Neuronal stem cell (in vitro differentiated cells): ENCODE measurements around the gene TSSC4.

Experiments used
- DNase-seq: peaks from one replicate; pipeline ENCODE4 v3.0.0-alpha.2; 2013; ENCODE audit warnings: low spot score
- H2AFZ ChIP-seq: one replicate; pipeline ENCODE4 v1.6.1; 2013; ENCODE audit warnings: mild to moderate bottlenecking, low read length, inconsistent platforms
- H2AK5ac ChIP-seq: 2 replicates; pipeline ENCODE4 v1.6.1; 2013; ENCODE audit warnings: low read depth, mild to moderate bottlenecking, inconsistent platforms, low read length, moderate library complexity, mixed read lengths
- H2BK120ac ChIP-seq: 2 replicates; pipeline ENCODE4 v1.6.1; 2013; ENCODE audit warnings: low read depth, mild to moderate bottlenecking, inconsistent platforms, low read length, moderate library complexity, mixed read lengths
- H2BK12ac ChIP-seq: one replicate; pipeline ENCODE4 v1.6.1; 2013; ENCODE audit warnings: low read length, inconsistent platforms
- H2BK15ac ChIP-seq: 2 replicates; pipeline ENCODE4 v1.6.1; 2013; ENCODE audit warnings: mild to moderate bottlenecking, low read length, inconsistent platforms, mixed read lengths
- H2BK5ac ChIP-seq: one replicate; pipeline ENCODE4 v1.6.1; 2013; ENCODE audit warnings: inconsistent platforms, mild to moderate bottlenecking, low read length, moderate library complexity
- H3K14ac ChIP-seq: one replicate; pipeline ENCODE4 v1.6.1; 2013; ENCODE audit warnings: low read length, inconsistent platforms
- H3K18ac ChIP-seq: 2 replicates; pipeline ENCODE4 v1.6.1; 2013; ENCODE audit warnings: low read length, inconsistent platforms
- H3K23ac ChIP-seq: 2 replicates; pipeline ENCODE4 v1.6.1; 2013; ENCODE audit warnings: low read depth, mild to moderate bottlenecking, mixed read lengths, low read length, inconsistent platforms; ENCODE audit not compliant: poor library complexity
- H3K27ac ChIP-seq: replicated peaks from 3 replicates; pipeline ENCODE4 v1.5.1; 2013; ENCODE audit warnings: low read length, inconsistent platforms
- H3K27me3 ChIP-seq, 3 experiments: 2 replicates each; pipeline ENCODE4 v1.6.1; 2013; ENCODE audit warnings: low read length in 3 of 3, mild to moderate bottlenecking in 2 of 3, inconsistent platforms in 1 of 3, low read depth in 1 of 3, mixed read lengths in 1 of 3, moderate library complexity in 1 of 3; ENCODE audit not compliant: control insufficient read depth in 3 of 3, insufficient read depth in 3 of 3
- H3K36me3 ChIP-seq, 2 donors: replicated peaks in 1 of 2; 2 replicates each; pipeline ENCODE4 v1.6.1; 2013; ENCODE audit warnings: low read length in 2 of 2; ENCODE audit not compliant: control insufficient read depth in 2 of 2, insufficient read depth in 2 of 2
- H3K4ac ChIP-seq: 2 replicates; pipeline ENCODE4 v1.6.1; 2013; ENCODE audit warnings: inconsistent platforms, mild to moderate bottlenecking, low read length, moderate library complexity
- H3K4me1 ChIP-seq, 2 donors: 1 replicate in 1 of 2; 2 replicates in 1 of 2; pipeline ENCODE4 v1.6.1; 2013; ENCODE audit warnings: low read length in 2 of 2, low read depth in 1 of 2; ENCODE audit not compliant: control insufficient read depth in 2 of 2, insufficient read depth in 1 of 2
- H3K4me2 ChIP-seq: one replicate; pipeline ENCODE4 v1.6.1; 2013; ENCODE audit warnings: mild to moderate bottlenecking, low read length, inconsistent platforms; ENCODE audit not compliant: insufficient read depth, poor library complexity, severe bottlenecking
- H3K4me3 ChIP-seq, 2 donors: 2 replicates each; pipeline ENCODE4 v1.5.1; 2013; ENCODE audit warnings: low read length in 2 of 2, mild to moderate bottlenecking in 2 of 2, inconsistent platforms in 1 of 2, moderate library complexity in 1 of 2
- H3K79me1 ChIP-seq: one replicate; pipeline ENCODE4 v1.6.1; 2013; ENCODE audit warnings: low read depth, mild to moderate bottlenecking, inconsistent platforms, low read length, moderate library complexity
- H3K9ac ChIP-seq: one replicate; pipeline ENCODE4 v1.6.1; 2013; ENCODE audit warnings: mild to moderate bottlenecking, low read depth, low read length, inconsistent platforms; ENCODE audit not compliant: poor library complexity
- H3K9me3 ChIP-seq, 2 donors: replicated peaks in 1 of 2; 2 replicates each; pipeline versions ENCODE3 to v1.6.1; 2013; ENCODE audit warnings: low read length in 2 of 2, mild to moderate bottlenecking in 2 of 2, inconsistent platforms in 1 of 2, low read depth in 1 of 2, mixed read lengths in 1 of 2, moderate library complexity in 1 of 2; ENCODE audit not compliant: control insufficient read depth in 2 of 2, insufficient read depth in 1 of 2
- H4K8ac ChIP-seq: one replicate; pipeline ENCODE4 v1.6.1; 2013; ENCODE audit warnings: low read depth, mild to moderate bottlenecking, inconsistent platforms, low read length, moderate library complexity
- H4K91ac ChIP-seq: one replicate; pipeline ENCODE4 v1.6.1; 2013; ENCODE audit warnings: low read length, low read depth, mild to moderate bottlenecking, inconsistent platforms; ENCODE audit not compliant: poor library complexity
- WGBS, 2 donors: extraction: QIAGEN DNeasy Blood & Tissue Kit; methylation state at CpG; one replicate each; pipeline ENCODE4 v1.1.7; 2013; ENCODE audit warnings: missing lambda C conversion rate in 2 of 2, mixed read lengths in 1 of 2; ENCODE audit not compliant: insufficient read length in 2 of 2, insufficient replicate concordance in 1 of 2; ENCODE audit errors: extremely low coverage in 2 of 2; 5-methylcytosine and 5-hydroxymethylcytosine counted together

Gene TSSC4

GRCh38 chr11:2360081-2360642, 40.4 kb upstream of the TSSC4 start:
- Histone ChIP-seq H2BK15ac (no peak overlapping the region), H2AK5ac (peak overlapping the region; percentile 53), H3K27ac (no peak overlapping the region), H3K9ac (no peak overlapping the region), H2BK120ac (no peak overlapping the region), H3K4me1 (peaks cover 0 to 2% of the 10 kb centered on the region in 2 donors), H3K18ac (peak overlapping the region; percentile 25), H3K4me2 (no peak overlapping the region), H3K79me1 (no peaks in the 10 kb centered on the region), H3K4me3 (no peak overlapping the region), H3K4ac (no peak overlapping the region), H4K8ac (no peak overlapping the region), H4K91ac (no peak overlapping the region), H2BK12ac (no peak overlapping the region), H3K23ac (peak overlapping the region; percentile 3), H3K14ac (no peak overlapping the region), H3K9me3 (peaks cover 0 to 4% of the 10 kb centered on the region in 2 donors), H3K27me3 (peaks cover 0 to 2% (median 0%) of the 10 kb centered on the region in 3 experiments), H2AFZ (no peak overlapping the region), H2BK5ac (no peak overlapping the region), H3K36me3 (no peaks in the 10 kb centered on the region)
- DNase-seq = no peak
- WGBS, 2 donors = no CpG with 5 or more reads among the region's 14 CpGs

GRCh38 chr11:2361565-2361964, 39.0 kb upstream of the TSSC4 start:
- no peaks in the 10 kb centered on the region for H3K79me1 ChIP-seq
- no peak overlapping the region for H2BK5ac ChIP-seq
- H2BK15ac ChIP-seq = no peak overlapping the region
- H3K9ac ChIP-seq = no peak overlapping the region
- H3K9me3 ChIP-seq = peaks cover 0 to 3% of the 10 kb centered on the region in 2 donors
- no peak overlapping the region for H2BK12ac ChIP-seq
- H3K14ac ChIP-seq = no peak overlapping the region
- peaks cover 0 to 2% (median 0%) of the 10 kb centered on the region in 3 experiments for H3K27me3 ChIP-seq
- H3K4ac ChIP-seq = no peak overlapping the region
- H3K23ac ChIP-seq = no peak overlapping the region
- WGBS, 2 donors = no CpG with 5 or more reads among the region's 9 CpGs
- H3K4me1 ChIP-seq = peaks cover 0 to 2% of the 10 kb centered on the region in 2 donors
- no peak overlapping the region for H3K27ac ChIP-seq
- peak overlapping the region; percentile 21 for H3K18ac ChIP-seq
- H2BK120ac ChIP-seq = no peak overlapping the region
- H2AK5ac ChIP-seq = no peak overlapping the region
- no peak overlapping the region for H3K4me2 ChIP-seq
- H4K91ac ChIP-seq = no peak overlapping the region
- H3K36me3 ChIP-seq = no peaks in the 10 kb centered on the region
- no peak overlapping the region for H2AFZ ChIP-seq
- no peak overlapping the region for H3K4me3 ChIP-seq
- H4K8ac ChIP-seq = no peak overlapping the region
- DNase-seq = no peak

GRCh38 chr11:2362414-2362813, 38.1 kb upstream of the TSSC4 start:
- no peaks in the 10 kb centered on the region for H3K36me3 ChIP-seq
- H2BK5ac ChIP-seq = no peak overlapping the region
- no peak overlapping the region for H2AFZ ChIP-seq
- no peak overlapping the region for H3K27ac ChIP-seq
- H2BK120ac ChIP-seq = no peak overlapping the region
- H4K8ac ChIP-seq = peak overlapping the region; percentile 86
- H3K79me1 ChIP-seq = no peaks in the 10 kb centered on the region
- H3K27me3 ChIP-seq = peaks cover 0 to 2% (median 0%) of the 10 kb centered on the region in 3 experiments
- no peak overlapping the region for H3K23ac ChIP-seq
- H3K4me1 ChIP-seq = peaks cover 0 to 2% of the 10 kb centered on the region in 2 donors
- H2AK5ac ChIP-seq = no peak overlapping the region
- H3K14ac ChIP-seq = no peak overlapping the region
- H3K9me3 ChIP-seq = peaks cover 0 to 2% of the 10 kb centered on the region in 2 donors
- H2BK12ac ChIP-seq = no peak overlapping the region
- H2BK15ac ChIP-seq = peak overlapping the region; percentile 72
- peak overlapping the region; percentile 54 for H3K9ac ChIP-seq
- no peak for DNase-seq
- H3K18ac ChIP-seq = no peak overlapping the region
- H3K4me2 ChIP-seq = no peak overlapping the region
- H3K4ac ChIP-seq = no peak overlapping the region
- no peak overlapping the region for H3K4me3 ChIP-seq
- WGBS, 2 donors = no CpG with 5 or more reads among the region's 7 CpGs
- no peak overlapping the region for H4K91ac ChIP-seq

- peaks cover 0 to 2% of the 10 kb centered on the region in 2 donors for H3K9me3 ChIP-seq
- no peak overlapping the region for H4K8ac ChIP-seq
- H3K4me1 ChIP-seq = peaks cover 0 to 2% of the 10 kb centered on the region in 2 donors
- H3K27ac ChIP-seq = no peak overlapping the region
- WGBS, 2 donors = no CpG with 5 or more reads among the region's 10 CpGs
- no peak overlapping the region for H3K4me3 ChIP-seq
- no peak overlapping the region for H2AK5ac ChIP-seq
- H2BK120ac ChIP-seq = no peak overlapping the region
- no peak for DNase-seq
- no peaks in the 10 kb centered on the region for H3K36me3 ChIP-seq
- H3K18ac ChIP-seq = no peak overlapping the region
- no peak overlapping the region for H3K14ac ChIP-seq
- no peak overlapping the region for H2BK15ac ChIP-seq
- no peak overlapping the region for H3K23ac ChIP-seq
- H3K9ac ChIP-seq = no peak overlapping the region
- H3K4me2 ChIP-seq = no peak overlapping the region
- no peak overlapping the region for H2AFZ ChIP-seq
- no peaks in the 10 kb centered on the region for H3K79me1 ChIP-seq
- H2BK12ac ChIP-seq = no peak overlapping the region
- no peak overlapping the region for H3K4ac ChIP-seq
- H3K27me3 ChIP-seq = peaks cover 0 to under 1% (median 0%) of the 10 kb centered on the region in 3 experiments
- no peak overlapping the region for H4K91ac ChIP-seq
- no peak overlapping the region for H2BK5ac ChIP-seq
Measured at GRCh38 chr11:2363130-2363529, 37.4 kb upstream of the TSSC4 start.
